GM12874 (cell line): ENCODE data around the gene PDE6D.
A peak's percentile ranks its signal among the peaks of the same experiment; 100 is the strongest.

Experiments
- CTCF ChIP-seq: IDR thresholded peaks from 2 replicates; pipeline ENCODE4 v1.5.1; 2011; ENCODE audit warnings: low read depth, mild to moderate bottlenecking, control low read depth, low read length, moderate library complexity; ENCODE audit not compliant: insufficient read depth

The PDE6D gene

GRCh38 chr2:231693956-231694355 is 87.1 kb downstream of the PDE6D start:
- no peak for TF ChIP-seq CTCF

- no peak for TF ChIP-seq CTCF
Observed at GRCh38 chr2:231692847-231693246, 88.2 kb downstream of the PDE6D start.

GRCh38 chr2:231691251-231691772 is 89.8 kb downstream of the PDE6D start:
- no peak for TF ChIP-seq CTCF

- no peak for TF ChIP-seq CTCF
Observed at GRCh38 chr2:231689124-231689893, 91.8 kb downstream of the PDE6D start.

- no peak for TF ChIP-seq CTCF
Observed at GRCh38 chr2:231688719-231689118, 92.4 kb downstream of the PDE6D start.

- no peak for TF ChIP-seq CTCF
Observed at GRCh38 chr2:231687961-231688360, 93.1 kb downstream of the PDE6D start.

GRCh38 chr2:231687133-231687852 is 93.8 kb downstream of the PDE6D start:
- peak; percentile 92 for TF ChIP-seq CTCF
